ENCODE results near the gene TRO. TPM values are rescaled to one million over a fixed set of nuclear protein-coding genes. Genes with fewer than 3 reads are reported as not detected.

Gene TRO
- total and polyA plus RNA-seq, 12 donors = 1.4 to 5.3 (median 3.2) TPM

DNA sequence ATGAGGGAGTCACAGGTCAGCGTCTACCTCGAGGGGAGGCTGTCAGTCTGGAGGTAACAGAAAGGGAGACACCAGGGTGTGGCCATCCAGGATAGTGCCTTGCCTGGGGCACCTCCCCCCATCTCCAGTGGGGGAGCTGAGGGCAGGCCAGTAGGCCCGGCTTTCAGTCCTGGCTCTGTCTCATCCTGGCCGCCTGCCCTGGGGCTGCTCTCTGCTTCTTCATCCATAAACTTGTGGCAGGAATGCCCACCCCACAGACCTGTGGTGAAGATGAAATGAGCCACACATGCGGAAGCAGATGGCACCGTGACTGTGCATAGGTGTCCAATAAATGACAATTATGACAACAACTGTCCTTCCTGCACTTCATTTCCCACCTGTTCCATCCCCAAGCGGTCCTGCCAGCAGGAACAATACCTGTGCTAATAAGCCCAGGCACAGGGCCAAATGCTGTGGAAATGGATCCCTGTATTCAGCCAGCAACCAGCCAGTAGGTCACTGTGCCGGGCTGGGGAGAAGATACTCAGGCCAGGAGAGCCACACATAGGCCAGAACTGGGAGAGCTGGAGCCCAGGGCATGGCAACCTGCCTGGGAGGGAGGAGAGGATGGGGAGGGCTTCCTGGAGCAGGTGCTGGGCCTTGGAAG lies 30.2 kb downstream of the TRO start:
- Histone ChIP-seq H3K4me1 (no peaks in the 10 kb centered on the region), H3K27me3 (peaks cover 0 to 7% (median 0%) of the 10 kb centered on the region in 7 donors), H3K4me3 (no peak overlapping the region), H3K27ac (no peak overlapping the region), H3K9me3 (no peaks in the 10 kb centered on the region), H3K36me3 (no peaks in the 10 kb centered on the region)
- TF ChIP-seq, protein P1, sequence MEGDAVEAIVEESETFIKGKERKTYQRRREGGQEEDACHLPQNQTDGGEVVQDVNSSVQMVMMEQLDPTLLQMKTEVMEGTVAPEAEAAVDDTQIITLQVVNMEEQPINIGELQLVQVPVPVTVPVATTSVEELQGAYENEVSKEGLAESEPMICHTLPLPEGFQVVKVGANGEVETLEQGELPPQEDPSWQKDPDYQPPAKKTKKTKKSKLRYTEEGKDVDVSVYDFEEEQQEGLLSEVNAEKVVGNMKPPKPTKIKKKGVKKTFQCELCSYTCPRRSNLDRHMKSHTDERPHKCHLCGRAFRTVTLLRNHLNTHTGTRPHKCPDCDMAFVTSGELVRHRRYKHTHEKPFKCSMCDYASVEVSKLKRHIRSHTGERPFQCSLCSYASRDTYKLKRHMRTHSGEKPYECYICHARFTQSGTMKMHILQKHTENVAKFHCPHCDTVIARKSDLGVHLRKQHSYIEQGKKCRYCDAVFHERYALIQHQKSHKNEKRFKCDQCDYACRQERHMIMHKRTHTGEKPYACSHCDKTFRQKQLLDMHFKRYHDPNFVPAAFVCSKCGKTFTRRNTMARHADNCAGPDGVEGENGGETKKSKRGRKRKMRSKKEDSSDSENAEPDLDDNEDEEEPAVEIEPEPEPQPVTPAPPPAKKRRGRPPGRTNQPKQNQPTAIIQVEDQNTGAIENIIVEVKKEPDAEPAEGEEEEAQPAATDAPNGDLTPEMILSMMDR (IDR thresholded peaks at IDR 0.05) = no peak
- DNase-seq = no peak
- ATAC-seq = peak in 1 of 8 donors; percentile 30
- 77 to 78% methylated on average over 8 of the region's 8 CpGs for WGBS, 2 donors
- intact Hi-C loops (cut with DNase I) = no loop called here

DNA sequence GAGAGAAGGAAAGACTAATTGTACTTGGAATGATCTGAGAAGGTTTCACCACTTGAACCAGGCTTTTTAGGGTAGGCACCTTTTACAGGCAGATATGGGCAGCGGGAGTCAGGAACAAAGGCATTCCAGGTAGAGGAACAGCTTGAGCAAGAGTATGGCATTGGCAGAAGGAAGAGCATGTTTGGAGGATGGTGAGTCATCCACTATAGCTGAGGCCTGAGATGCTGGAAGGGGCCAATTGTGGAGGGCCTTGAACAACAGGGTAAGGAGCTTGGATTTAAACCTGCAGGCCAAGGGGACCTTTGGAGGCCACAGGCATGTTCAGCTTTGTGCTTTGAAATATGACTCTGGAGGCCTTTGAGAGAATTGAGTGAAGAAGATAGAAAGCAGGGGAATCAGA lies 41.1 kb downstream of the TRO start:
- H3K4me3 ChIP-seq = no peak overlapping the region
- H3K27ac ChIP-seq = no peak overlapping the region
- no peaks in the 10 kb centered on the region for H3K36me3 ChIP-seq
- DNase-seq (no peak), ATAC-seq (no peak)
- no peaks in the 10 kb centered on the region for H3K4me1 ChIP-seq
- 92 to 94% methylated on average over 1 of the region's 1 CpG for WGBS, 2 donors
- intact Hi-C loops (cut with DNase I) = no loop called here
- peaks cover 0 to 17% (median 0%) of the 10 kb centered on the region in 7 donors for H3K27me3 ChIP-seq
- TF ChIP-seq, protein P1 (IDR thresholded peaks at IDR 0.05) = no peak
- no peaks in the 10 kb centered on the region for H3K9me3 ChIP-seq

- intact Hi-C loops (cut with DNase I) = no loop called here
- H3K4me3 ChIP-seq = no peak overlapping the region
- H3K27ac ChIP-seq = no peak overlapping the region
- DNase-seq = no peak
- WGBS, 2 donors = 81 to 85% methylated on average over 4 of the region's 4 CpGs
- TF ChIP-seq, protein P1 (IDR thresholded peaks at IDR 0.05) = no peak
- peaks cover 0 to 12% (median 0%) of the 10 kb centered on the region in 7 donors for H3K27me3 ChIP-seq
- peaks cover 0 to 16% (median 0%) of the 10 kb centered on the region in 11 donors for H3K9me3 ChIP-seq
- H3K4me1 ChIP-seq = no peaks in the 10 kb centered on the region
- H3K36me3 ChIP-seq = no peaks in the 10 kb centered on the region
- no peak for ATAC-seq
Measured at GRCh38 chrX:54964766-54965497, 44.3 kb downstream of the TRO start.

DNA sequence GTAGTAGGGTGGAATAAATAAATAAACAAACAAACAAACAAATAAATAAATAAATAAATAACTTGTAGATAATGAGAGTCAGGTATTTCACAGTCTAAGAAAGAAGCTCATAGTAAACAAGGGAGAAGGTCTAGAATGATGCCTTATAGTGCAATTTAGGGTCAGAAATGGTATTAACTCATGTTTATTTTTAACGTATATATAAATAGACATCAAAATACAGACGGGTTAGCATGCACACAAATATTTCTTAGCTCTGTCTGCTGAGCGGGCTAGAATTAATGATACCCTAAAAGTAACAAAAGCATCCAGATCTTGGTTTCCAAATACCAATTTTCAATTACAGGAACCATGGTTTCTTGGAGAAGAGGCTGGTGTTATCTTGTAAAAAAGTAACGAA lies 56.8 kb downstream of the TRO start:
- no peaks in the 10 kb centered on the region for H3K36me3 ChIP-seq
- TF ChIP-seq, protein P1 (IDR thresholded peaks at IDR 0.05) = no peak
- intact Hi-C loops (cut with DNase I) = no loop called here
- 63 to 76% methylated on average over 4 of the region's 4 CpGs for WGBS, 2 donors
- H3K27ac ChIP-seq = no peak overlapping the region
- H3K27me3 ChIP-seq = peaks cover 0 to 43% (median 0%) of the 10 kb centered on the region in 7 donors
- ATAC-seq (no peak), DNase-seq (no peak)
- no peak overlapping the region for H3K4me3 ChIP-seq
- H3K4me1 ChIP-seq = no peaks in the 10 kb centered on the region
- peaks cover 0 to 8% (median 0%) of the 10 kb centered on the region in 11 donors for H3K9me3 ChIP-seq
